SK-N-DZ (cell line): Measurements from ENCODE around the gene BRSK2.

ENCODE experiments used
- DNase-seq: peaks from one replicate; pipeline ENCODE4 v3.0.0-alpha.2; 2015; ENCODE audit warnings: low spot score

BRSK2 gene

DNA sequence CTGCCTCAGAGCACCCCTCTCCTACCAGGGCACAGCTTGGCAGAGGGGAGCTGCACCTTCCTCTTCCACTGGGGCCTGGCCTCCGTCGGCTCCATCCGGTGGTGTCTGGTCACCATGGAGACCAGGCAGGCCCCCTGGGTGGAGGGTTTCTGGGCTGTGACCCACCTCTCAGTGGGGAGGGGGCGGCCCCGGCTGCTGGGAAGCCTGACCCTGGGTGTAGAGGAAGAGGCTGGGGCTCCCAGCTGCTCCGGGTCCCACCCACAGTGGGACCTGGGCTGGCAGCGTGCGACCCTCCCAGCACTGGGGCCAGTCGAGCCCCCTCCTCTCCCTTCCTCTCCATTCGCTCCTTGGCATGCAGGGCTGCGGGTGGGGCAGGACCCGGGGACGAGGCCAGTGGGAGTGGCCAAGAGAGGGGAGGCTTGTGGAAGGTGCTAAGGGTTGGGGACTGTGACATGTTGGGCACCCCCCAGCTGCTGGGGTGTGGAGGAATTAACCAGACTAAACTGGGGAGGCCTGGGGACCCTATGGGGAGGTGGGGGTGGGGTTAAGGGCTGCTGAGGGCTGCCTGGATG, 46.8 kb downstream of the BRSK2 start:
- no peak for DNase-seq

DNA sequence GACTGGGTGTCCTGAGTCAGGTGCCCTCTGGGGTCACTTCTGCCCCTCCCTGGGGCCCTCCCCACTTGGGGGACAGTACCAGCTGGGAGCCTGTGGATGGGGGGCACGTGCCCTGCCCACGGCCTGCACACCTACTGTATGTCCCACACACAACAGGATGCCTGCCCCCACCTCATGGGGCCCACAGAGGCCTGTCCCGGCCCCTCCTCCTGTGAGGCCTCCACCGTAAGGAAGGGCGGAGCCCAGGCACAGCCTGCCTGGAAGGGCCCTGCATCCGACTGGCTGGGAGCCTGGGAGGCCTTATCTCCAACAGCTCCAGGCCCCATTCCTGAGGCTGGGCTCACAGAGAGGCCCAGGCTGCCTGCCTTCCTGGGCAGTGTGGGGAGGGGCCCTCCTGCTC, 47.8 kb downstream of the BRSK2 start:
- DNase-seq, result peak; percentile 65

DNA sequence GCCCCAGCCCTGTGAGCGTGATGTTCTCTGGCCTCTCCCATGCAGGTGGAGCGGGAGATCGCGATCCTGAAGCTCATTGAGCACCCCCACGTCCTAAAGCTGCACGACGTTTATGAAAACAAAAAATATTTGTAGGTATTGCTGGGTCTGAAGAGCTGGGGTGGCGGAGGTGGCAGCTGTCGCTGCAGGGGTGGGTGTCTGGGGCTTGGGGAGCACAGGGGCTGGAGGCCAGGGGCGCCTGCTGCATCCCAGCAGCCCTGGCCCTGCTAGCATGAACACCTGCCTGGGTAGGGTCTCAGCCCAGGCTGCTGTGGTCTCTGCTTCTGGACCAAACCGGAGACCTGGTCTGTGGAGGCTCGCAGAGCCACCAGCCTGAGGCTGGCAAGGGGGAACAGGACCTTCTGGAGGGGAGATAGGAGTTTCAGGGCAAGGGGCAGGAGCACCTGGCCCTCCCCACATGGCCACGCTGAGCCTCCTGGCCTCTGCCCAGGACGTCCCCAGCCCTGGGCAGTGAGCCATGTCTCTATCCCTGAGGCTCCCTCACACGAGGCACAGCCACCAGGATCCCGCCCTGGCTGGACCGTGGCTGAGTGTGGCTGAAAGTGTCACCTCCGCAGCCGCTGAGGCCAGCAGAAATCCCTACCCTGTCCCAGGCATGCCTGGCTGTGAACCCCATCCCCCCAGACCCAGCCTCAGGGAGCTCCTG, 48.7 kb downstream of the BRSK2 start:
- DNase-seq, result no peak

DNA sequence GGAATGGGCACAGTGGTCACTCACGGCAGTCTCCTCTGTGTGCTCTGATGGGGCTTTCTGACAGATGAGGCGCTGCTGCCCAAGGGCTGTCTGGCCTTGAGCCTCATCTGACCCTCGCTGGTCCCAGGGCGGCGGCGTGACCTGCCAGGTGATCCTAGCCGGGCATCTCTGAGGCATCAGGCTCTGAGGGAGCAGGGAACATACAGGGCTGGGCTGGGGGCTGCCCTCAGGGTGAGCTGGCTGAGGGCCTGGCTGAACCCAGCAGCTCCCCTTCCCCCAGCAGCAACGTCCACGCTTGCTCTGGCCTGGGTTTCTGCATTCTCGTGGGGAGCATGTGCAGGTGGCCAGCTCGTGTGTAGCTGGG, 49.2 kb downstream of the BRSK2 start:
- DNase-seq, result no peak

DNA sequence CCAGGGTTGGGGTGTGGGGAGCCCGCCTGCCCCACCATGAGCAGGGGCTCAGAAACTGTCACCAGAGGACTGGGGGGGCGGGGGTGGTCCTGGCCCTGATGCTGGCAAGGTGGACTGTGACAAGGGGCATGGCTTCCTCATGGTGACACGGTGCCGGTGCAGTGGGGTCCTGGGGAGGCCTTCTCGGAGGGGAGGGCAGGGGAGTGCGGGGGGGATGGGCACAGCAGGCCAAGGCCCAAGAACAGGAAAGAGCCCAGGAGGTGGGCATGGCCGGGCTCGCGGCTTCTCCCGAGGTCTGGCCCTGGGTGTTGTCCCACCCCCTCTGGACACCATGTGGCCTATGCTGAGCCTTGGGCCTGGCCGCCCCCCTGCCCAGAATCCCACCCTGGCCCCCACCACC, 49.6 kb downstream of the BRSK2 start:
- DNase-seq, result no peak

DNA sequence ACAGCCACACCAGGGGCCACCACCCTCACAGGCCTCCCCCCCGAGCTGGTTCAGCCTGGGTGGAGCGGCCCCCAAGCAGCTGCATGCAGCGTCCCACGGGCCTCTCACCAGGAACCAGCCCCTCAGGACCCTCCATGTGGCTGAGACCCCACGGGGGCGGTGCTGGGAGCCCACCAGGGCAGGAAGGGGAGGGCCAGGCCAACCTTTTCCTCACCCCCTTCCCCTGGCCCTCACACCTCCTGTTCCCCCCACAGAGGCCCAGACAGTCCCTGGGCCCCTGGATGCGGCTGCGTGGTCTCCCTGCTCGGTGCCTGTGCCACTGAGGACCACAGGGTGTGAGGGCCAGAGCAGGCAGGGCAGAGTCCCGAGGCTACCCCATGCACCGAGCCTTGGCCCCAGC, 50.3 kb downstream of the BRSK2 start:
- DNase-seq, result no peak

DNA sequence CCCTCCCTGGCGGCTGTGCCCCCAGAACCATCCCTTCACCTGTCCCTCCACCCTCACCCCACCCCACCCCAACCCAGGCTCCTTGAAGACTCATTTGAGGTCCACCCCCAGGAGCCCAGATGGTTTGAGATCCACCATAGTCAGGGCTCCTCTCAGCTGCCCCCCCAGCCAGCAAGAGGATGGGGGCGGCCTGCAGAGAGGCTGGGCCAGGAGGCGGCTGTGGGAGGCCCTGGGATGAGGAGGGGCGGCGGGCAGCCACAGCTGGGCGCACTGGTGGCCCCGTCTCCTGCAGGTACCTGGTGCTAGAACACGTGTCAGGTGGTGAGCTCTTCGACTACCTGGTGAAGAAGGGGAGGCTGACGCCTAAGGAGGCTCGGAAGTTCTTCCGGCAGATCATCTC, 50.8 kb downstream of the BRSK2 start:
- no peak for DNase-seq

DNA sequence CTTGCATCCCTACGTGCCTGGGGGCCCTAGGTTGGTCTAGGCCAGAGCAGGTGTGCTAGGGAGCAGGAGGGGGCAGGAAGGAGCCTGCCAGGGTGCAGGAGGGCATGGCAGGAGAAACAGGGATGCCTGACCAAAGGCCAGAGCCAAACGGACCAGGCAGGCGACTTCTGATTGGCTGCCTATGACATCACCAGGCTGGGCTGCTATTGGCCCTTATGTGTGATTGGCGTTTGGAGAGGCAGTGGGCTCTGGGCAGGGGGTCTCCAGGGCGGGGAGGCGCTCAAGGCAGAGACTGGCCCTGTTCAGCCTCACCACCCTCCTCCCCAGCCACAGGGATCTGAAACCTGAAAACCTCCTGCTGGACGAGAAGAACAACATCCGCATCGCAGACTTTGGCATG, 52.4 kb downstream of the BRSK2 start:
- no peak for DNase-seq

DNA sequence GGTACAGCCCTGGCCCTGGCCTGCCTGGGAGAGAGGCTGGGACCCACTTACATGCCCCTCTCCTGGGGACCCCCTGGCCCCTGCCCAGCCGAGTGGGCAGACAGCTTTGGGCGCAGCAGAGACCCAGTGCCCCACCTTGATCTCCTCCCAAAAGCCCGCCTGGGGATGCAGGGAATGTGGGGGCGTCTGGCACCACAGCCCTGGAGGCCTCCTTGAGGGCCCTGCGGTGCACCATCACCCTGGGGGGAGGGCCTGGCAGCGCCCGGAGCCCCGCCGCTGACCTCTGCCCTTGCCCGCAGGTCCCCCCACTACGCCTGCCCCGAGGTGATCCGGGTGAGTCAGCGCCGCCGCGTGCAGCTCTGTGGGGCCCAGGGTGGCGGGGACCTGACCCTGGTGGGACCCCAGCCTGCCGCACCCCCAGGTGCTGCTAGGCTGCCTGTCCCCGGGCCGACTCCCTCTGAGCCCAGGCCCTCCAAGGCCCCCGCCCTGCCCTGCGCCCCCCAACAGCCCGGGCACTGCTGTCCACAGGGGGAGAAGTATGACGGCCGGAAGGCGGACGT, 53.2 kb downstream of the BRSK2 start:
- DNase-seq, result no peak

DNA sequence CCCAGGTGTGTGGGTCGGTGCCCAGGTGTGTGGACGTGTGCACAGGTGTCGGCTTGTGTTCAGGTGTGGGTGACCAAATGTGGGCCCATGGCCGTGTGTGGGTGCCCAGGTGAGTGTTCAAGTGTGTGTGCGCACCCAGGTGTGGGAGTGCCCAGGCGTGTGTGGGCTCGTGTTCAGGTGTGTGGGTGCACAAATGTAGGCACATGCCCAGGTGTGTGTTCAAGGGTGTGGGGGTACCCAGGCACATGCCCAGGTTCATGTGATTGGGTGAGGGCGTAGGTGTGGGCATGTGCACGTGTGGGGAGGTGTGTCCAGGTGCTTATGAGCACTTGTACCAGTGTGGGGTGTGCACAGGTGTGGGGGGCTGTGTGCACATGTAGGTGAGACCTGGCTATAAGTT, 54.0 kb downstream of the BRSK2 start:
- no peak for DNase-seq

DNA sequence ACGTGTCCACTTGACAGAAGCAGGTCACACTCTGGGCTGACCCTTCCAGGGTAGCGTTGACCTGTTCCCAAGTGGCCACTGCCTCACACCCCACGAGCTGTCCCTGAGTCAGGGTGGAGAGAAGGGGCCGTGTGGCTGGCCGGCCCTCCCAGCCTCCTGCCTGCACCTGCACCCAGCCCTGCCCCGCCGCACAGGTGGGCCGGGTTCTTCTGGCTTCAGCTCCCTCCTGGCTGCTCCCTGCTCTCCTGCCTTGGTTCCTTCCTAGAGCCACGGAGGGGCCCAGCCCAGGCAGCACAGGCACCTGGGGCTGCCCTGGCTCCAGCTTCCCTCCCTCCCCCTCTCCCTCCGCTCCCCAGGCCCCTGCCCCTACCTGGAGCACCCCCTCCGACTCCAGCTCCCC, 54.6 kb downstream of the BRSK2 start:
- no peak for DNase-seq

DNA sequence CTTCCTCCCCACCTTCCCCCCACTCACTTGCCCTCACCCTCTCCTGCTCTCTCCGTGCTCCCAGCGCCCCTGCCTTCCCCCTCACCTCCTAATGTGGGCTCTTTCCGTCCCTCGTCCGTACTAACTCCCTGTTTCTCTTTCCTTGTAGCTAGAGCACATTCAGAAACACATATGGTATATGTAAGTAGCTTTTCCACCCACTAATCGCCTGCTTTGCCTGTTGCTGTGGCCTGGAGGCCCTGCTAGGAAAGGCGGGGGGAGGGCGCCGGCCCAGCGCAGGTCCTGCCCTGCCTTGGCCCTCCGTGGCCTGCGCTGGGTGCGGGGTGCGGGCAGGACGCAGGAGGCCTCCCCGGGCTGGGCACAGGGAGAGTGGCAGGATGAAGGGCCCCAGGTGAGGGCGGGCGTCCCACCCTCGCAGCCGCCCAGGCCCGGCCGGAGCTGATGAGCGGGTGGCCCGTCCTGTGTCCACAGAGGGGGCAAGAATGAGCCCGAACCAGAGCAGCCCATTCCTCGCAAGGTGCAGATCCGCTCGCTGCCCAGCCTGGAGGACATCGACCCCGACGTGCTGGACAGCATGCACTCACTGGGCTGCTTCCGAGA, 55.2 kb downstream of the BRSK2 start:
- DNase-seq, result no peak

DNA sequence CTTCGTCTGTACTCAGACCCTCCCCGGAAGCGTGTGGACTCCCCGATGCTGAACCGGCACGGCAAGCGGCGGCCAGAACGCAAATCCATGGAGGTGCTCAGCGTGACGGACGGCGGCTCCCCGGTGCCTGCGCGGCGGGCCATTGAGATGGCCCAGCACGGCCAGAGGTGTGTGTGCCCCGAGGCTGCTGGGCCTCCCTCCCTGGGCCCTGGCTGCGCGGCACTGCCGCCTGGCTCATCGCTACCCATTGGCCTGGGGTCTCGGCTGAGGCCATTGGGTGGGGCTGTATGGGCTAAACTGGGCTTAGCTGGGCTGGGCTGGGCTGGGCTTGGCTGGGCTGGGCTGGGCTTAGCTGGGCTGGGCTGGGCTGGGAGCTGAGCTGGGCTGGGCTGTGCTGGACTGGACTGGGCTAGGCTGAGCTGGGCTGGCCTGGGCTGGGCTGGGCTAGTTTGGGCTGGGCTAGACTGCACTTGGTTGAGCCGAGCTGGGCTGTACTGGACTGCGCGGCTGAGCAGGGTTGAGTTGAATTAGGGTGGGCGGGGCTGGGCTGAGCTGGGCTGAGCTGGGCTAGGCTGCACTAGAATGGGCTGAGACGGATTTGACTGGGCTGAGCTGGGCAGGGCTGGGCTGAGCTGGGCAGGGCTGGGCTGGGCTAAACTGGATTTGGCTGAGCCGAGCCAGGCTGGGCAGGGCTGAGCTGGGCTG, 56.2 kb downstream of the BRSK2 start:
- DNase-seq, result no peak

DNA sequence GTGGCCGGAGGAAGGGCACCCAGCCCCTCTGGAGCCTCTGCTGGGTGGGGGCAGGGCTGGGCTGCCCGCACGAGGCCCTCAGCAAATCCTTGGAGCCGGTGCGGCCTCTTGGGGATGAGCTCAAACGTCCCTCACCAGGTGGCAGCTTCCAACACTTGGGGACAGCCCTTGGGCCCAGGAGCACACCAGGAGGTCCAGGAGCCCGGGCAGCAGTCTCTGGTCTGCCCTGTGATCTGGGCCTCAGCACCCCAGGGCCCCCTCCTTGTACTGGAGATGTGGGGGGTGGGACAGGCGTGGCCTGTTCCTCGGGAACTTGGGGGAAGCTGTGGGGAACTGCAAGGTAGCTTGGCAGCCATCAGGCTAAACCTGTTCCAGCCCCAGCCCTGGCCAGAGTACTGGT, 56.9 kb downstream of the BRSK2 start:
- DNase-seq, result no peak

DNA sequence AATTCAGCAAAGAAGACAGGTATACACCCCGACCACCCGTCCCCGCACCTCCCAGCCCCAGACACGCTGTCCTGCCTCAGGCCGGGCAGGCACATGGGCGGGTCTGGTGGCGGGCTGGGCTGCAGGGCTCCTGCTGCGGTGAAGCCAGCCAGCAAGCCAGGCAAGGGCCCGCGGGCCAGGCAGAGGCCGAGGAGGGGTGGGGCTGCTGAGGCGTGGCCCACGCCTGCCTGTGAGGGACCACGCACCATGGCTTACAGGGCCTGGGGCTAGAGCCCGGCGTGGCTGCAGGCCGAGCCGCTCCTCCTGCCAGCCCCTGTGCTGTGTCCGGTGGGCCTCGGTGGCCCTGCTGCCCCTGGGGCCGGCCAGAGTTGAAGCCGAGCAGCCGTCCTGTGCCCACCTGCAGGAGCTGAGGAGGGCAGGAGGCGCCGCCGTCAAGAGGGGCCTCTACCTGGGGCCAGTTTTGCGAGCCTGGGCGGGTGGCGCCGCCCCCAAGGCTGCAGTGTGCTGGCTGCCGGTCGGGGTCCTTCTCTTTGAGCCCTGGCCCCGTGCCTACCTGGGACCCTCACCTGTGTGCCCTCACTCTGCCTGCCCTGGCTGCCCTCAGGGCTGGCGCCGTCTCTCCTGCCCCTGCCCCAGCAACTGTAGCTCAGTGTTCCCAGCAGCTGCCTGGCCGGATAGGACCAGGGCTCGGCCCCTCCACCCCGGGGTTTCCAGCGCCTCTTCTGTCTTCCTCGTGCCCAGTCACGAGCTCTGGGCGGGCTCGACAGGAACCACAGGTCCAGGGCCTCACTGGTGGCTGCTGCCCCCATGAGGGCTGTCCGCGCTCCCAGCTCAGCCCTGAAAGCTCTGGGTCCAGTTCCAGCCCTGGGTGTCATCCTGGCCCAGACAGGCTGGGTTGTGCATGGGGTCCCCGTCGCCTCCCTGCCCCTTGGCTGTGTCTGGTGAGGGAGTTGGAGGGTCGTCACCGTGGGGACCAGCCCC, 58.4 kb downstream of the BRSK2 start:
- no peak for DNase-seq

DNA sequence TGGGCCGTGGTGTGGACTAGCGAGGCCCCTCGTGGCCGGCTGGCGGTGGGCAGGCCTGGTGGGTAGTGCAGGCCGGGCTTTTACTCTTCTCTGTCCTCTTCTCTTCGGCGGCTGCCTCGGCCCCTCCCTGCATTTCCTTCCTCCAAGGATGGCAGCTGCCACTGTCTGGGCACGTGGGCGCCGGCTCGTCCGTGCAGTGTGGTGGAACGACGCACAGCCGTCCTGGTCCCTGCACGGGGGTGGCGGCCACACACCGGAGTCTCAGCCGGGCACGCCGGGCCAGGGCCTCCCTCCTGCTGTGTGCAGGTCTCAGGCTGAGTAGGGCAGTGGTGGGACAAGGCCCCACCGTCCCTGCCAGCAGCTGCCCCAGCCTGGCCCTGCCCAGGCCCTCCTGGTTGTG, 59.1 kb downstream of the BRSK2 start:
- DNase-seq, result no peak

DNA sequence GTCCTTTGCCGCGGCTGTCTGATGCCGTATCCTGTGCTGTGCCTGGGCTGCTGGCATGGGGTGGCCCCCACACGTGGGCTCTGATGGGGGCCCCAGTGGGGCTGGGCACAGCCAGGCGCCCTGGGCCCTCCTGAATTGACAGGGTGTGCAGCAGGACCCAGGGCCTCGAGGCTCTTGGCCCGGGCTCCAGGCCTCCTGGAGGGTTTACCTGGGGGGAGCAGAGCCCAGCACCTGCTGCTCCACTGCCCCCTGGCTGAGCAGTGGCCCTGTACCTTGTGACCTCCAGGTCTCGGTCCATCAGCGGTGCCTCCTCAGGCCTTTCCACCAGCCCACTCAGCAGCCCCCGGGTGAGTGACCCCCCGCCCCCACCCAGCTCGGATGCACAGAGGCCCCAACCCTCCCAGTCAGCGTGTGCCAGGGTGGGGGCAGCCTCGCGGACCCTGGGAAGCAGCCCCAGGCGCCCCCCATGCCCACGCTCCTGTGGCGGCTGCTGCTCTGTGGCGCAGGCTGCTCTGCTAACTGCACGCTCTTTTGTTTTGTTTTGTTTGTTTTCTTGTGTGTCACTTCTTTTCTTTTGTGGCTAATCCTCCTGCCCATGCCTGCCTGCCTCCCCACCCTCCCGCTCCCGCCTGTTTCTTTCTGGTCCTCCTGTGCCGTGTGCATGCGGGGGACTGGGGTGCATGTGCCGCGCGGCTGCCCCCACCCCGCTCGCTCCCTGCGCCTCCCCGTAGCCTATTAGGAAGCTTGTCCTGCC, 59.9 kb downstream of the BRSK2 start:
- DNase-seq, result no peak

DNA sequence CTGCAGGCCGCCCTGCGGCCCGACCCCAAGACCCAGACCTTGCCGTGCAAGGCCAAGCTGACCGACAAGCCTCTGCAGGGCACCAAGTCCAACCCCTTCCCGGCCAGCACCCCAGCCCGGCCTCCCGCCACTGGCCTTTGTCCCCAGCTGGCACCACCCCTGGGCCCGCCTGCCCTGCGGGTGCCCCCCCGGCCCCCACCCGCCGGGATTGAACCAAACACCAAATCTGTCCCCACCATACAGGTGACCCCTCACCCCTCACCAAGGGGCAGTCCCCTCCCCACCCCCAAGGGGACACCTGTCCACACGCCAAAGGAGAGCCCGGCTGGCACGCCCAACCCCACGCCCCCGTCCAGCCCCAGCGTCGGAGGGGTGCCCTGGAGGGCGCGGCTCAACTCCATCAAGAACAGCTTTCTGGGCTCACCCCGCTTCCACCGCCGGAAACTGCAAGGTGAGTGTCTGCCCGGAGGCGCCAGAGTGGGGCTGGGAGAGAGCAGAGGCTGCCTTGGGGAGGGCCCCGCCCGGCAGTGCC, 60.7 kb downstream of the BRSK2 start:
- DNase-seq, result no peak

DNA sequence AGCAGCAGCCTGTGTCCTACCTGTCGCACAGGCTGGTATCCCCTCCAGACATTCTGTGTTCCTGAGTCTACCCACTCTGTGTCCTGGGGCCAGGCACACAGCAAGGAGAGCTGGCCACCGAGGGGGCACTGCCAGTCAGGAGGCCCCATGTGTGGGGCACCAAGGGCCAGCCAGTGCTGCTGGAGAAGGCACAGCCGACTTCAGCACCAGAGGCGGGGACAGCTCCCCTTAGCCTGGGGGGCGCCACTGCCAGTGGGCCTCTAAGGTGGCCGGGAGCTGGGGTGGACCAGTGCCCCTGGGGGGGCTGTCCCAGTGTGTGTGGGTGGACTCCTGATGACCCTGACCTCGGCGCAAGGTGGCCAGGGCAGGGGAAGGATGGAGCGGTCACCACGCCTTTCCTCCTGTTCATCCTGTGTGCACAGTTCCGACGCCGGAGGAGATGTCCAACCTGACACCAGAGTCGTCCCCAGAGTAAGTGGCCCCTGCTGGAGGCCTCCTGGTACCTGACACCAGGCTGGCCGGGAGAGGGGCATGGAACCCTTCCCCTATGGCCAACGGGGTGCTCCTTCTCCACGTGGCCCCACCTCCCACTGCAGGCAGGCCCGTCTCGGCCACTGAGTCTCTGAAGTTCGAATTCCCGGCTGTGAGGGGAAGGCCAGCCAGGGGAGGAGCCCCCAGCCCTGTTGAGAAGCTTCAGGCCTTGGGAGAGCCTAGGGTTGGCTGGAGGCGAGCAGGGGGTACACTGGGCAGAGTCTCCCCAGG, 61.4 kb downstream of the BRSK2 start:
- DNase-seq, result no peak
